Raji (cell line): ENCODE measurements around the gene ATP5MC3.
A peak's percentile ranks its signal among the peaks of the same experiment; 100 is the strongest.

ENCODE experiments used
- POLR2A ChIP-seq: IDR thresholded peaks from 2 replicates; pipeline ENCODE4 v1.6.1; 2011; ENCODE audit warnings: low read depth, low read length, control low read depth; ENCODE audit not compliant: insufficient read depth

ATP5MC3 gene

GRCh38 chr2:175181104-175181876 lies at the start of gene ATP5MC3:
ATP5MC3 (minus strand) TSS chr2:175181710; CDS start chr2:175181393, 317 bp downstream.
- TF ChIP-seq POLR2A: peak; percentile 96

GRCh38 chr2:175228179-175228578 lies 46.7 kb upstream of the ATP5MC3 start:
- no peak for TF ChIP-seq POLR2A

DNA sequence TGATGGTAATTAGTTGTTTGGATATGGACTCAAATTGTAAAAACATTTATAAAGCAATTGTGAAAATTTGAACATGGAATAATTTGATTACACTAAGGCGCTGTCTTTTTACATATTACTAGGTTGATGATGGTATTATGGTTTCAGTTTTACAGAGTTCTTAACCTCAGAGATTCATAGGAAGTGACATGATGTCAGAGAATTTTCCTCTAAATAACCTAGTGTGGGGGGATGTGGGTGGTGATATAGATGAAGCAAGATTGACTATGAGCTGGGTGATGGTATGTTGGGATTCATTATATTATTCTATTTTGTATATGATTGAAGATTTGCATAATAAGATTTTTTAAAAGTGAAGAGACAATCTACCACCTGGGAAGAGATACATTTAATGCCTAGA lies 45.9 kb upstream of the ATP5MC3 start:
- TF ChIP-seq POLR2A: no peak

GRCh38 chr2:175220075-175220474 lies 38.6 kb upstream of the ATP5MC3 start:
- TF ChIP-seq POLR2A: no peak

GRCh38 chr2:175218551-175218950 lies 37.0 kb upstream of the ATP5MC3 start:
- no peak for TF ChIP-seq POLR2A

GRCh38 chr2:175207741-175208438 lies 26.4 kb upstream of the ATP5MC3 start:
- TF ChIP-seq POLR2A: no peak

DNA sequence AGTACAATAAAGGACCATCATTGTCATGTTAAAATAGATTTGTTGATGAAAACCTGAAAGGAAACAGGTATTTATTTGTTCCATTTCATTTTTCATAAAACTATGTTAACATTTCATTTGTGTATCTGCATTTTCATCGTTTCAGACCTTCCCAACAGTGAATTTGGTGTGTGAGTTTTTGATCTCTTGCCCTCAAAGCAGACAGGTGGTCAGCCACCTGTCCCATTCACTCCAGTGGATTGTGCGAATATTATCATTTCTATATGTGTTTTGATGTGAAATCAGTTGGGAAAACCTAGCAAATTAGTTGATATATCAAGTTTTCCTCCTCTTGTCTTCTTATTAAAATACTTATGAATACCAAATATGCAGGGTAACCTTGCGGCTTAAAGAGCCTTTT lies 25.4 kb upstream of the ATP5MC3 start:
- TF ChIP-seq POLR2A: no peak

DNA sequence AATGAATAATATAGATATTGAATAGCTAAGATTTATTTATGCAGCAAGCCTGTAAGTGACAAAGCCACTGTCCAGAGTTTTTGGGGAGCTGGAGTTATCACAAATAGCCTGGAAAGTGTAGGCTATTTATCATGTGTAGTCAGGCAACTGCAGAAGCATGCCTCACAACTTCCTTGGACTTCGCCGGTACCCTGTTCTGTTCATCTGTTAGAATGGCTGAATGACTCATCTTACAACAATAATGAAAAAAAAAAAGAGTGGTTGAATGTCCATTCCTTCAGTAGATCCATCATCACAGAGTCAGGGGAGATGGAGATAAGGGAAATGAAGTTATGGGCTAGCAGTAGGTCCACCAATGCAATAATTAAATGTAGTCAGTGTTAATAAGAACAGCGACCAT lies 24.0 kb upstream of the ATP5MC3 start:
- no peak for TF ChIP-seq POLR2A

- no peak for TF ChIP-seq POLR2A
These were observed 22.3 kb upstream of the ATP5MC3 start for GRCh38 chr2:175203621-175204496.

- no peak for TF ChIP-seq POLR2A
These were observed 13.5 kb upstream of the ATP5MC3 start for GRCh38 chr2:175195012-175195411.

DNA sequence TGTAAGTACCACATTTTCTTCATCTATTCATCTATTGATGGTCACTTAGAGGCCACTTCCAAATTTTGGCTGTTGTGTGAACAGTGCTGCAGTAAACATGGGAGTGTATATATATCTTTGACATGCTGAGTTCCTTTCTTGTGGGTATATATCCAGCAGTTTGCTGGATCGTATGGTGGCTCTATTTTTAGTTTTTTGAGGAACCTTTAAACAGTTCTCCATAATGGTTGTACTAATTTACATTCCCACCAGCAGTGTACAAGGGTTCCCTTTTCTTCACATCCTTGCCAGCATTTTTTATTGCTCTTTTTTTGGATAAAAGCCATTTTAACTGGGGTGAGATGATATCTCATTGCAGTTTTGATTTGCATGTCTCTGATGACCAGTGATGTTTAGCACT lies 7.3 kb upstream of the ATP5MC3 start:
- TF ChIP-seq POLR2A: no peak

- no peak for TF ChIP-seq POLR2A
These were observed 5.9 kb upstream of the ATP5MC3 start for GRCh38 chr2:175187378-175187777.

DNA sequence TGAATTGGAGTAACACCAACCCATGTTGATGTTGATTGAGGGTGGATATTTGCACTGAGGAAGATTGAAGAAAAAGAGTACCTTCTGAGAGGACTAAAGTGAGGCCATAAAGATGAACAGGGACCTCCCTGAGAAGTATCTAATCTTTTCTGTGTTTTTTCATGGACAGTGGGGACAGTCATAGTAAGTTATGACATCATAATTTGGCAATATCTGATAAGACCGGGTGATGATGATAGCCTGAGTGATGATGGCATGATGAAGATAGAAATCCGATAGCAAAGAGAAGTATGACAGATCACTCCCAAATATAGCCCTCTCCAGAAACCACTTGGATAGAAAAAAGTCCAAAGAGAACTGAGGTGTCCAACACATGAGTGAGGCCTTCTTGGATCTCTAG lies 2.2 kb upstream of the ATP5MC3 start:
- no peak for TF ChIP-seq POLR2A

DNA sequence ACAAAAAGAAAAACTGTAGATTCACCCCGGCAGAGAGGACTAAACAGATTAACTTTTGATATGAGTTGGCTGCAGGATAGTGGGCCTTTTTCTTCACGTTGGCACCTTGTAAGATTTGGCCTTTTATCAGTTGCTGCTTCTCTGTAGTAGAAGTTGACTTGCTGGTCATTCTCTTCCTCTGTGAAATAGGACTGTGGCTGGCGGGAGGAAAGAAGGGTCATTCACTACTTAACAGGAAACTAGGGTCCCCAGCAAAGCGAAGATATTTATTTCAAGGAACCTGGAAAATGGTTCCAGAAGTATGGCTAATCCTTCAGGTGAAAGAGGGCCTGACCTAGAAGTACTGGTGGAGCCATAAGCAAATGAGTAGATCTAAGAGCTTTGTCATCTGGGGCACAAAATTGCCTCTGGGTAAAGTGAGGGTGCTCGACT lies 383 bp upstream of the ATP5MC3 start:
- TF ChIP-seq POLR2A: no peak

GRCh38 chr2:175180701-175181103 lies 808 bp downstream of the ATP5MC3 start:
- TF ChIP-seq POLR2A: no peak
